K562 (cell line): ENCODE results near the gene CNNM4. TPM values are rescaled to one million over a fixed set of nuclear protein-coding genes. Genes with fewer than 3 reads are reported as not detected.
A peak's percentile ranks its signal among the peaks of the same experiment; 100 is the strongest.

Source experiments
- ARID3B ChIP-seq: fragments of 250-450 bp; sonication (Bioruptor Pico); IDR thresholded peaks from 2 replicates; pipeline ENCODE4 v1.4.0; 2020; ENCODE audit warnings: borderline replicate concordance
- E2F6 ChIP-seq, 2 experiments: IDR thresholded peaks; 2 replicates each; pipeline ENCODE4 v1.6.1; 2011; ENCODE audit warnings: borderline replicate concordance in 1 of 2, control low read depth in 1 of 2, low read depth in 1 of 2, low read length in 1 of 2, mild to moderate bottlenecking in 1 of 2, mixed read lengths in 1 of 2, moderate library complexity in 1 of 2; ENCODE audit not compliant: insufficient read depth in 1 of 2, insufficient read length in 1 of 2, poor library complexity in 1 of 2, severe bottlenecking in 1 of 2; ENCODE audit errors: extremely low read depth in 1 of 2
- KDM2B ChIP-seq: fragments of 250-450 bp; sonication (Bioruptor Pico); IDR thresholded peaks from 2 replicates; pipeline ENCODE4 v1.8.0; 2021; ENCODE audit warnings: mild to moderate bottlenecking, moderate library complexity
- MBD1 ChIP-seq: fragments of 250-450 bp; sonication (Bioruptor Pico); IDR thresholded peaks from 2 replicates; pipeline ENCODE4 v1.8.0; 2022; ENCODE audit warnings: inconsistent platforms
- PPARD ChIP-seq: fragments of 250-450 bp; sonication (Bioruptor Pico); IDR thresholded peaks from 2 replicates; pipeline ENCODE4 v1.8.0; 2022; ENCODE audit warnings: inconsistent platforms, mild to moderate bottlenecking, moderate library complexity
- RBFOX2 ChIP-seq: fragments of 200-400 bp; formaldehyde crosslinking; IDR thresholded peaks from 2 replicates; pipeline ENCODE4 v1.6.1; 2017; ENCODE audit warnings: low read depth, mild to moderate bottlenecking, low read length, moderate library complexity
- RFX1 ChIP-seq: fragments of 450-650 bp; IDR thresholded peaks from 2 replicates; pipeline ENCODE4 v1.6.1; 2016; ENCODE audit warnings: mild to moderate bottlenecking, moderate library complexity
- SREBF2 ChIP-seq: sonication (generic); formaldehyde crosslinking; IDR thresholded peaks from 2 replicates; pipeline ENCODE4 v1.4.0; 2020; ENCODE audit warnings: mild to moderate bottlenecking, missing genetic modification reagents
- STAG1 ChIP-seq: sonication (generic); formaldehyde crosslinking; IDR thresholded peaks from 2 replicates; pipeline ENCODE4 v1.5.0; 2020; ENCODE audit warnings: missing genetic modification reagents, borderline replicate concordance
- TRIM25 ChIP-seq: fragments of 450-650 bp; IDR thresholded peaks from 2 replicates; pipeline ENCODE4 v1.7.0; 2016; ENCODE audit warnings: borderline replicate concordance
- ZC3H4 ChIP-seq: sonication (generic); formaldehyde crosslinking; IDR thresholded peaks from 2 replicates; pipeline ENCODE4 v1.9.0; 2021; ENCODE audit warnings: missing genetic modification reagents, borderline replicate concordance
- ZNF217 ChIP-seq: sonication (generic); formaldehyde crosslinking; IDR thresholded peaks from 2 replicates; pipeline ENCODE4 v1.8.0; 2022; ENCODE audit warnings: mild to moderate bottlenecking, missing genetic modification reagents
- ZNF384 ChIP-seq: IDR thresholded peaks from 2 replicates; pipeline ENCODE4 v1.6.1; 2012; ENCODE audit warnings: low read depth, low read length, improper control_type of control experiment
- polyA plus RNA-seq, 8 experiments: library from polyadenylated mRNA; depleted of rRNA in 4 of 8; stranded (reverse) in 5 of 8; unstranded in 3 of 8; fragments of >200 nt; fragmentation: Nextera tagmentation in 2 of 8; fragmentation: Illumina TruSeq in 1 of 8; extraction: Ambion mirVana in 2 of 8; extraction: Trizol in 1 of 8; gene quantifications; 2 replicates each; pipeline versions ENCODE4 v1.2.1 to v1.2.3, GENCODE V29; 2011 to 2014; ENCODE audit warnings: inconsistent platforms in 1 of 8, missing spikeins in 1 of 8
- total RNA-seq, 7 experiments: library from RNA; depleted of rRNA in 6 of 7; stranded (reverse); fragments of >200 nt in 6 of 7; fragmentation: Illumina TruSeq in 2 of 7; extraction: Trizol in 2 of 7; gene quantifications; 2 replicates each; pipeline versions ENCODE4 v1.2.1 to v1.2.3, GENCODE V29; 2011 to 2021; ENCODE audit warnings: low replicate concordance in 1 of 7
- TF ChIP-seq, protein P1 (sequence below): sonication (generic); formaldehyde crosslinking; IDR thresholded peaks from 2 replicates; pipeline ENCODE4 v1.8.0; 2023; ENCODE audit warnings: mild to moderate bottlenecking, missing genetic modification reagents

The CNNM4 gene
- total and polyA plus RNA-seq, 9 of the 15 experiments (the other 6 are each of a cell fraction or from before 2014, with no cell fraction given): 0.96 to 6.3 (median 2.8) TPM

- TF ChIP-seq ZNF384 (no peak), ARID3B (CRISPR knock-in tag) (peak; percentile 84; the same call in 1 of the 2 replicates), ZC3H4 (CRISPR knock-in tag) (no peak), ZNF217 (CRISPR knock-in tag) (no peak), PPARD (CRISPR knock-in tag) (no peak), RBFOX2 (peak; percentile 83), STAG1 (no peak), E2F6 (IDR thresholded peaks at IDR 0.05; ENCODE audit: borderline replicate concordance in 1 of 2, extremely low read depth in 1 of 2, insufficient read depth in 1 of 2, insufficient read length in 1 of 2, low read depth in 1 of 2, low read length in 1 of 2, poor library complexity in 1 of 2, severe bottlenecking in 1 of 2) (peak; percentile 31 to 78), KDM2B (CRISPR knock-in tag) (peak; percentile 55; the same call in 1 of the 2 replicates), SREBF2 (CRISPR knock-in tag) (no peak), MBD1 (CRISPR knock-in tag) (no peak), RFX1 (no peak), TRIM25 (no peak)
- TF ChIP-seq, protein P1, sequence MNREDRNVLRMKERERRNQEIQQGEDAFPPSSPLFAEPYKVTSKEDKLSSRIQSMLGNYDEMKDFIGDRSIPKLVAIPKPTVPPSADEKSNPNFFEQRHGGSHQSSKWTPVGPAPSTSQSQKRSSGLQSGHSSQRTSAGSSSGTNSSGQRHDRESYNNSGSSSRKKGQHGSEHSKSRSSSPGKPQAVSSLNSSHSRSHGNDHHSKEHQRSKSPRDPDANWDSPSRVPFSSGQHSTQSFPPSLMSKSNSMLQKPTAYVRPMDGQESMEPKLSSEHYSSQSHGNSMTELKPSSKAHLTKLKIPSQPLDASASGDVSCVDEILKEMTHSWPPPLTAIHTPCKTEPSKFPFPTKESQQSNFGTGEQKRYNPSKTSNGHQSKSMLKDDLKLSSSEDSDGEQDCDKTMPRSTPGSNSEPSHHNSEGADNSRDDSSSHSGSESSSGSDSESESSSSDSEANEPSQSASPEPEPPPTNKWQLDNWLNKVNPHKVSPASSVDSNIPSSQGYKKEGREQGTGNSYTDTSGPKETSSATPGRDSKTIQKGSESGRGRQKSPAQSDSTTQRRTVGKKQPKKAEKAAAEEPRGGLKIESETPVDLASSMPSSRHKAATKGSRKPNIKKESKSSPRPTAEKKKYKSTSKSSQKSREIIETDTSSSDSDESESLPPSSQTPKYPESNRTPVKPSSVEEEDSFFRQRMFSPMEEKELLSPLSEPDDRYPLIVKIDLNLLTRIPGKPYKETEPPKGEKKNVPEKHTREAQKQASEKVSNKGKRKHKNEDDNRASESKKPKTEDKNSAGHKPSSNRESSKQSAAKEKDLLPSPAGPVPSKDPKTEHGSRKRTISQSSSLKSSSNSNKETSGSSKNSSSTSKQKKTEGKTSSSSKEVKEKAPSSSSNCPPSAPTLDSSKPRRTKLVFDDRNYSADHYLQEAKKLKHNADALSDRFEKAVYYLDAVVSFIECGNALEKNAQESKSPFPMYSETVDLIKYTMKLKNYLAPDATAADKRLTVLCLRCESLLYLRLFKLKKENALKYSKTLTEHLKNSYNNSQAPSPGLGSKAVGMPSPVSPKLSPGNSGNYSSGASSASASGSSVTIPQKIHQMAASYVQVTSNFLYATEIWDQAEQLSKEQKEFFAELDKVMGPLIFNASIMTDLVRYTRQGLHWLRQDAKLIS (CRISPR knock-in tag): no peak
Measured at GRCh38 chr2:96816127-96816835, 55.6 kb downstream of the CNNM4 start, which contains the start of gene CNNM3 (continued).
